ENCODE data around the gene NPNT. TPM values are rescaled to one million over a fixed set of nuclear protein-coding genes. Genes with fewer than 3 reads are reported as not detected.

NPNT gene
- total RNA-seq, 1 donor from 2014 or later: 141 TPM

GRCh38 chr4:105912633-105913032 is 17.4 kb downstream of the NPNT start:
- no peak for DNase-seq (ENCODE audit: low spot score)

- no peak for DNase-seq (ENCODE audit: low spot score)
These were observed 22.0 kb downstream of the NPNT start for GRCh38 chr4:105917171-105917685.

- DNase-seq (ENCODE audit: low spot score): no peak
These were observed 26.0 kb downstream of the NPNT start for GRCh38 chr4:105921301-105921700.

- no peak for DNase-seq (ENCODE audit: low spot score)
These were observed 28.4 kb downstream of the NPNT start for GRCh38 chr4:105923497-105924238.

- DNase-seq (ENCODE audit: low spot score): no peak
These were observed 29.1 kb downstream of the NPNT start for GRCh38 chr4:105924341-105924740.

GRCh38 chr4:105930698-105931097 is 35.4 kb downstream of the NPNT start:
- no peak for DNase-seq (ENCODE audit: low spot score)

- no peak for DNase-seq (ENCODE audit: low spot score)
These were observed 37.8 kb downstream of the NPNT start for GRCh38 chr4:105933083-105933482.

GRCh38 chr4:105934386-105934785 is 39.1 kb downstream of the NPNT start:
- no peak for DNase-seq (ENCODE audit: low spot score)

GRCh38 chr4:105936901-105937300 is 41.6 kb downstream of the NPNT start:
- DNase-seq (ENCODE audit: low spot score): no peak

GRCh38 chr4:105937759-105938158 is 42.5 kb downstream of the NPNT start:
- no peak for DNase-seq (ENCODE audit: low spot score)

- no peak for DNase-seq (ENCODE audit: low spot score)
These were observed 48.0 kb downstream of the NPNT start for GRCh38 chr4:105943234-105943633.

- DNase-seq (ENCODE audit: low spot score): no peak
These were observed 49.3 kb downstream of the NPNT start for GRCh38 chr4:105944540-105944939.

- no peak for DNase-seq (ENCODE audit: low spot score)
These were observed 51.5 kb downstream of the NPNT start for GRCh38 chr4:105946771-105947170.

GRCh38 chr4:105950701-105951100 is 55.4 kb downstream of the NPNT start:
- DNase-seq (ENCODE audit: low spot score): no peak

GRCh38 chr4:105951198-105951597 is 55.9 kb downstream of the NPNT start:
- DNase-seq (ENCODE audit: low spot score): no peak

GRCh38 chr4:105952591-105952990 is 57.3 kb downstream of the NPNT start:
- no peak for DNase-seq (ENCODE audit: low spot score)

- no peak for DNase-seq (ENCODE audit: low spot score)
These were observed 61.3 kb downstream of the NPNT start for GRCh38 chr4:105956569-105956968.

GRCh38 chr4:105957680-105958079 is 62.4 kb downstream of the NPNT start:
- DNase-seq (ENCODE audit: low spot score): no peak

GRCh38 chr4:105963461-105964400 is 68.5 kb downstream of the NPNT start:
- peak; percentile 49 for DNase-seq (ENCODE audit: low spot score)

GRCh38 chr4:105965183-105965800 is 70.0 kb downstream of the NPNT start:
- no peak for DNase-seq (ENCODE audit: low spot score)

- no peak for DNase-seq (ENCODE audit: low spot score)
These were observed 70.8 kb downstream of the NPNT start for GRCh38 chr4:105966051-105966450.

GRCh38 chr4:105967058-105967658 is 71.9 kb downstream of the NPNT start:
- no peak for DNase-seq (ENCODE audit: low spot score)

All from mucosa of gallbladder (tissue), 1 donor.